Panc1 (cell line): ENCODE results near the gene CHKB. TPM values are rescaled to one million over a fixed set of nuclear protein-coding genes. Genes with fewer than 3 reads are reported as not detected.

ENCODE experiments used
- ATAC-seq: fragments of 200-7000 bp; cut with Tn5 transposase; 2 replicates; pipeline ENCODE4 v1.9.1; 2020; ENCODE audit warnings: mild to moderate bottlenecking, moderate library complexity
- BruUV-seq: library from RNA; stranded (reverse); fragments of 400-500 nt; replicated peaks from 2 replicates; lab custom pipeline; 2021; lab: Mats Ljungman, UMichigan
- CTCF ChIA-PET: fragments of 300-600 bp; sonication (Branson Sonifier 250); formaldehyde crosslinking; loops from one replicate; lab custom pipeline; 2022; ENCODE audit warnings: antibody characterized with exemption; lab: Charles Lee
- POLR2A ChIA-PET: fragments of 300-600 bp; sonication (Branson Sonifier 250); formaldehyde crosslinking; loops from one replicate; lab custom pipeline; 2022; ENCODE audit warnings: antibody characterized with exemption; lab: Charles Lee
- DNase-seq: peaks from one replicate; pipeline ENCODE4 v3.0.0-alpha.2; 2010; ENCODE audit warnings: low read depth, low spot score
- H3K27ac ChIP-seq: 2 replicates; pipeline ENCODE4 v1.5.1; 2011; ENCODE audit warnings: mild to moderate bottlenecking, low read length, inconsistent platforms
- H3K27me3 ChIP-seq: fragments of 200-500 bp; sonication (Bioruptor generic); 2 replicates; pipeline ENCODE4 v1.6.0; 2014; ENCODE audit warnings: low read length, inconsistent platforms; ENCODE audit not compliant: control insufficient read depth, insufficient read depth
- H3K36me3 ChIP-seq: fragments of 200-500 bp; sonication (Bioruptor generic); 2 replicates; pipeline ENCODE4 v1.5.1; 2014; ENCODE audit warnings: inconsistent platforms, mild to moderate bottlenecking, low read length, moderate library complexity; ENCODE audit not compliant: control insufficient read depth, insufficient read depth
- H3K4me1 ChIP-seq: 2 replicates; pipeline ENCODE4 v1.5.1; 2011; ENCODE audit warnings: inconsistent platforms, mild to moderate bottlenecking, low read length, moderate library complexity; ENCODE audit not compliant: control insufficient read depth, insufficient read depth
- H3K4me3 ChIP-seq, 2 experiments: 2 replicates each; pipeline ENCODE4 v1.5.1; 2011 to 2012; ENCODE audit warnings: low read depth in 2 of 2, low read length in 2 of 2, mild to moderate bottlenecking in 2 of 2, inconsistent platforms in 1 of 2, moderate library complexity in 1 of 2
- H3K9me3 ChIP-seq: fragments of 200-500 bp; sonication (Bioruptor generic); 2 replicates; pipeline ENCODE4 v1.5.1; 2014; ENCODE audit warnings: low read depth, mild to moderate bottlenecking, inconsistent platforms, low read length, moderate library complexity; ENCODE audit not compliant: control insufficient read depth, insufficient read depth
- CTCF ChIP-seq: fragments of 450-650 bp; IDR thresholded peaks from 2 replicates; pipeline ENCODE4 v1.5.1; 2017; ENCODE audit warnings: mild to moderate bottlenecking
- POLR2AphosphoS5 ChIP-seq: IDR thresholded peaks from 2 replicates; pipeline ENCODE4 v1.6.1; 2012; ENCODE audit warnings: mild to moderate bottlenecking, low read depth, low read length, moderate library complexity
- REST ChIP-seq, 2 experiments: IDR thresholded peaks; 2 replicates each; pipeline ENCODE4 v1.6.1; 2011 to 2012; ENCODE audit warnings: low read depth in 2 of 2, control low read depth in 1 of 2, low read length in 1 of 2, mild to moderate bottlenecking in 1 of 2, moderate library complexity in 1 of 2; ENCODE audit not compliant: insufficient read depth in 1 of 2
- SIN3A ChIP-seq: IDR thresholded peaks from 2 replicates; pipeline ENCODE4 v1.6.1; 2012; ENCODE audit warnings: low read depth, mild to moderate bottlenecking, low read length, moderate library complexity, borderline replicate concordance; ENCODE audit not compliant: insufficient read depth
- TCF7L2 ChIP-seq: IDR thresholded peaks from 2 replicates; pipeline ENCODE4 v1.6.1; 2011; ENCODE audit warnings: mild to moderate bottlenecking, low read depth, low read length, inconsistent platforms
- in situ Hi-C: cut with HindIII; loops from 2 replicates; pipeline ENCODE4 v1.10.0; 2016; ENCODE audit warnings: low sequenced_read_pairs, low pct_unique_long_range_greater_than_20kb
- intact Hi-C: fragments of 100-400 bp; cut with micrococcal nuclease; formaldehyde crosslinking; loops from one replicate; pipeline ENCODE4 v1.10.0; 2022; ENCODE audit not compliant: unreplicated experiment
- total RNA-seq: library from RNA; stranded (reverse); gene quantifications from one replicate; pipeline ENCODE4 v1.2.1, GENCODE V29; 2021; ENCODE audit not compliant: unreplicated experiment

Gene CHKB
- total RNA-seq, 1 experiment from 2014 or later: 43.5 TPM

- BruUV-seq: no TSS peak
- intact Hi-C loops (no loop called here), in situ Hi-C loops (no loop called here)
- ATAC-seq (no peak), DNase-seq (no peak)
- no peaks in the 10 kb centered on the region for H3K9me3 ChIP-seq
- ChIA-PET POLR2A (no interaction called here), CTCF (interaction anchor here (0.6 kb wide), 1 partner anchor 387 kb away, joined by 3 read pairs; no protein-coding TSS in a partner anchor)
- no peaks in the 10 kb centered on the region for H3K36me3 ChIP-seq
- no peak for TF ChIP-seq CTCF
- TF ChIP-seq REST (IDR thresholded peaks at IDR 0.05; ENCODE audit: insufficient read depth in 1 of 2, low read depth in 2 of 2, low read length in 1 of 2): no peak
- TF ChIP-seq SIN3A: no peak
- no peak for TF ChIP-seq TCF7L2
- TF ChIP-seq POLR2AphosphoS5: no peak
- no peaks in the 10 kb centered on the region for H3K27me3 ChIP-seq
- peaks cover 3% of the 10 kb centered on the region; the same call in 1 of the 2 replicates for H3K4me1 ChIP-seq
- no peak overlapping the region for H3K4me3 ChIP-seq
- H3K27ac ChIP-seq: no peak overlapping the region
Observed at GRCh38 chr22:50603511-50604255, 21.0 kb upstream of the CHKB start.

GRCh38 chr22:50602338-50602700 is 19.7 kb upstream of the CHKB start:
- peaks cover 3% of the 10 kb centered on the region; the same call in 1 of the 2 replicates for H3K4me1 ChIP-seq
- POLR2A ChIA-PET: no interaction called here
- no peak overlapping the region for H3K4me3 ChIP-seq
- intact Hi-C loops (no loop called here), in situ Hi-C loops (no loop called here)
- no peaks in the 10 kb centered on the region for H3K36me3 ChIP-seq
- TSS peak; percentile 75 for BruUV-seq
- H3K27me3 ChIP-seq: no peaks in the 10 kb centered on the region
- CTCF ChIA-PET: no interaction called here
- DNase-seq (no peak), ATAC-seq (no peak)
- H3K9me3 ChIP-seq: no peaks in the 10 kb centered on the region
- TF ChIP-seq SIN3A (no peak), TCF7L2 (no peak), POLR2AphosphoS5 (no peak), REST (IDR thresholded peaks at IDR 0.05; ENCODE audit: insufficient read depth in 1 of 2, low read depth in 2 of 2, low read length in 1 of 2) (no peak), CTCF (no peak)
- no peak overlapping the region for H3K27ac ChIP-seq
